ENCODE results near the gene NPDC1. TPM values are rescaled to one million over a fixed set of nuclear protein-coding genes. Genes with fewer than 3 reads are reported as not detected.

NPDC1 gene
- total and polyA plus RNA-seq, 2 of the 8 experiments (the other 6 are each of a cell fraction or from before 2014, with no cell fraction given): 26.2 to 44.1 TPM

- WGBS, 2 experiments (ENCODE audit: extremely low coverage in 1 of 2, insufficient coverage in 1 of 2, insufficient read length in 1 of 2, insufficient replicate concordance in 2 of 2, low coverage in 1 of 2, low lambda C conversion rate in 2 of 2, missing lambda C conversion rate in 1 of 2): 39% methylated on average over 9 of the region's 9 CpGs; no CpG with 5 or more reads in 1 of the 2 experiments
- Histone ChIP-seq H3K27ac (ENCODE audit: low read depth, low read length) (no peak overlapping the region), H2BK120ac (replicated peaks; ENCODE audit: low read depth, low read length) (no peak overlapping the region), H3K79me2 (ENCODE audit: control insufficient read depth in 1 of 2, insufficient read depth in 2 of 2, low read length in 2 of 2) (no peaks in the 10 kb centered on the region), H3K23me2 (ENCODE audit: low read depth, low read length) (no peaks in the 10 kb centered on the region), H3K18ac (ENCODE audit: extremely low read depth, low read length) (no peak overlapping the region), H3K4me1 (replicated peaks in 1 of 4; ENCODE audit: control insufficient read depth in 3 of 4, insufficient read depth in 4 of 4, low read length in 3 of 4) (peaks cover 0 to 2% (median 0%) of the 10 kb centered on the region in 4 experiments; a peak in 3 of 7 replicates), H3K14ac (ENCODE audit: insufficient read length) (no peak overlapping the region), H4K8ac (ENCODE audit: extremely low read depth, insufficient read depth, low read length) (peak overlapping the region; percentile 79; the same call in 1 of the 2 replicates), H2BK12ac (ENCODE audit: low read depth, low read length) (no peak overlapping the region), H3K23ac (ENCODE audit: insufficient read length) (no peak overlapping the region), H2BK20ac (ENCODE audit: low read length) (no peak overlapping the region), H3K9ac (replicated peaks in 1 of 4; ENCODE audit: extremely low read depth in 1 of 4, low read depth in 3 of 4, low read length in 3 of 4) (no peak overlapping the region), H3K4ac (replicated peaks; ENCODE audit: insufficient read length, low read depth, low read length) (no peak overlapping the region), H3K4me3 (ENCODE audit: extremely low read depth in 1 of 4, insufficient read depth in 2 of 4, low read depth in 3 of 4, low read length in 4 of 4) (no peak overlapping the region; a peak in 1 of 8 replicates), H4K91ac (replicated peaks; ENCODE audit: insufficient read length, low read length) (no peak overlapping the region), H2AK5ac (ENCODE audit: low read depth, low read length) (no peak overlapping the region), H3K36me3 (ENCODE audit: control insufficient read depth in 2 of 4, insufficient read depth in 4 of 4, low read length in 3 of 4) (peaks cover 0 to 3% (median 0%) of the 10 kb centered on the region in 4 experiments; a peak in 1 of 8 replicates), H3K56ac (replicated peaks; ENCODE audit: insufficient read length, low read depth, low read length) (no peak overlapping the region), H4K5ac (ENCODE audit: insufficient read length, low read depth, low read length) (no peak overlapping the region), H3K9me3 (ENCODE audit: insufficient read depth in 2 of 2, low read depth in 1 of 2, low read length in 1 of 2) (no peaks in the 10 kb centered on the region), H2AFZ (ENCODE audit: low read length) (no peak overlapping the region), H4K20me1 (replicated peaks in 1 of 2; ENCODE audit: control insufficient read depth in 1 of 2, insufficient read depth in 2 of 2, low read length in 2 of 2) (peaks cover 2 to 5% of the 10 kb centered on the region in 2 experiments), H3K27me3 (replicated peaks in 1 of 4; ENCODE audit: control insufficient read depth in 3 of 4, extremely low read depth in 1 of 4, insufficient read depth in 3 of 4, low read length in 3 of 4) (no peaks in the 10 kb centered on the region; a peak in 3 of 7 replicates), H3K4me2 (ENCODE audit: insufficient read depth in 1 of 2, low read depth in 2 of 2, low read length in 2 of 2) (peak overlapping the region in 1 of 2 experiments; percentile 48; a peak in 1 of 4 replicates), H3K79me1 (ENCODE audit: low read depth, low read length) (no peaks in the 10 kb centered on the region), H2BK15ac (ENCODE audit: low read length) (no peak overlapping the region), H2BK5ac (ENCODE audit: low read depth, low read length) (no peak overlapping the region)
- FAIRE-seq (no peak), DNase-seq (ENCODE audit: low read depth in 1 of 2, low spot score in 2 of 2) (no peak)
- ChIA-PET POLR2A (ENCODE audit: partially characterized antibody) (interaction anchor here (0.6 to 1.8 kb wide), 3 partner anchors 20 to 249 kb away, joined by 3 to 5 read pairs (median 4); no protein-coding TSS in a partner anchor), CTCF (ENCODE audit: partially characterized antibody) (interaction anchor here (0.6 to 4.2 kb wide), 65 partner anchors 9 to 333 kb away, joined by 3 to 65 read pairs (median 5); partner anchors contain the start of genes AJM1, ANAPC2, CLIC3 and LCN12)
- TF ChIP-seq HDAC6 (IDR thresholded peaks at IDR 0.05; ENCODE audit: low read depth, low read length) (no peak), FOSL1 (IDR thresholded peaks at IDR 0.05; ENCODE audit: insufficient read depth, low read depth, low read length) (no peak), RNF2 (IDR thresholded peaks at IDR 0.05; ENCODE audit: borderline replicate concordance, low read depth, low read length, missing control alignments, poor library complexity, severe bottlenecking) (no peak), GABPA (IDR thresholded peaks at IDR 0.05; ENCODE audit: borderline replicate concordance, insufficient read depth, low read length) (no peak), EZH2 (IDR thresholded peaks at IDR 0.05; ENCODE audit: low read depth, low read length, severe bottlenecking) (no peak), SIN3A (conservative IDR thresholded peaks at IDR 0.05 in 1 of 2, IDR thresholded peaks at IDR 0.05 in 1 of 2; ENCODE audit: low read depth in 1 of 2, low read length in 2 of 2) (no peak), KDM5A (IDR thresholded peaks at IDR 0.05; ENCODE audit: low read length) (no peak), TEAD4 (IDR thresholded peaks at IDR 0.05; ENCODE audit: low read depth, low read length) (no peak), GTF2F1 (IDR thresholded peaks at IDR 0.05; ENCODE audit: borderline replicate concordance, low read depth, low read length) (no peak), TCF12 (IDR thresholded peaks at IDR 0.05; ENCODE audit: low read depth, low read length) (no peak), EGR1 (IDR thresholded peaks at IDR 0.05; ENCODE audit: borderline replicate concordance, low read depth, low read length) (no peak), CHD2 (IDR thresholded peaks at IDR 0.05; ENCODE audit: low read length) (no peak), SIX5 (IDR thresholded peaks at IDR 0.05; ENCODE audit: low read depth, low read length) (no peak), YY1 (IDR thresholded peaks at IDR 0.05; ENCODE audit: low read depth, low read length) (no peak)
Observed at GRCh38 chr9:137035507-137035834, 10.5 kb downstream of the NPDC1 start.
